ENCODE results near the gene IPMK.

The IPMK gene

GRCh38 chr10:58152673-58153263, 114.9 kb downstream of the IPMK start:
- DNase-seq (ENCODE audit: insufficient read length, low spot score) (no peak), FAIRE-seq (peak; percentile 74)
- TF ChIP-seq POLR2A (IDR thresholded peaks at IDR 0.05; ENCODE audit: low read depth, low read length) = no peak
- TF ChIP-seq POU2F2 (IDR thresholded peaks at IDR 0.05; ENCODE audit: low read depth, low read length) = no peak
- no peak for TF ChIP-seq POLR2AphosphoS5 (IDR thresholded peaks at IDR 0.05; ENCODE audit: low read depth, low read length)
- no peak for TF ChIP-seq SPI1 (IDR thresholded peaks at IDR 0.05; ENCODE audit: low read depth, low read length)
- TF ChIP-seq TAF1 (IDR thresholded peaks at IDR 0.05; ENCODE audit: low read depth, low read length) = no peak
- no peak for TF ChIP-seq PAX5 (IDR thresholded peaks at IDR 0.05; ENCODE audit: insufficient read depth, low read length, severe bottlenecking)

GRCh38 chr10:58150290-58150689, 117.4 kb downstream of the IPMK start:
- no peak for DNase-seq (ENCODE audit: insufficient read length, low spot score)
- no peak for FAIRE-seq
- TF ChIP-seq POLR2AphosphoS5 (IDR thresholded peaks at IDR 0.05; ENCODE audit: low read depth, low read length) (no peak), TAF1 (IDR thresholded peaks at IDR 0.05; ENCODE audit: low read depth, low read length) (no peak), PAX5 (IDR thresholded peaks at IDR 0.05; ENCODE audit: insufficient read depth, low read length, severe bottlenecking) (no peak), POU2F2 (IDR thresholded peaks at IDR 0.05; ENCODE audit: low read depth, low read length) (no peak), POLR2A (IDR thresholded peaks at IDR 0.05; ENCODE audit: low read depth, low read length) (no peak), SPI1 (IDR thresholded peaks at IDR 0.05; ENCODE audit: low read depth, low read length) (no peak)

- FAIRE-seq = no peak
- no peak for DNase-seq (ENCODE audit: insufficient read length, low spot score)
- TF ChIP-seq TAF1 (IDR thresholded peaks at IDR 0.05; ENCODE audit: low read depth, low read length) (no peak), SPI1 (IDR thresholded peaks at IDR 0.05; ENCODE audit: low read depth, low read length) (no peak), POLR2AphosphoS5 (IDR thresholded peaks at IDR 0.05; ENCODE audit: low read depth, low read length) (no peak), POLR2A (IDR thresholded peaks at IDR 0.05; ENCODE audit: low read depth, low read length) (no peak), POU2F2 (IDR thresholded peaks at IDR 0.05; ENCODE audit: low read depth, low read length) (no peak), PAX5 (IDR thresholded peaks at IDR 0.05; ENCODE audit: insufficient read depth, low read length, severe bottlenecking) (no peak)
Measured at GRCh38 chr10:58143944-58144343, 123.8 kb downstream of the IPMK start.
